ENCODE measurements around the gene ETV6. TPM values are rescaled to one million over a fixed set of nuclear protein-coding genes. Genes with fewer than 3 reads are reported as not detected.

ETV6 gene
- polyA plus RNA-seq, 2 of the 4 experiments (the other 2 are of a cell fraction), result 4.0 to 7.0 TPM

GRCh38 chr12:11758087-11758486 lies 108.6 kb downstream of the ETV6 start:
- FAIRE-seq, result no peak
- Histone ChIP-seq H3K27ac (no peak overlapping the region), H3K4me3 (no peak overlapping the region), H3K4me1 (peaks cover 7% of the 10 kb centered on the region; the same call in 2 of the 3 replicates), H3K4me2 (no peak overlapping the region), H3K9me3 (no peaks in the 10 kb centered on the region)
- WGBS (ENCODE audit: missing lambda C conversion rate), result 90% methylated on average over 4 of the region's 4 CpGs
- no peak for ATAC-seq
- POLR2A ChIA-PET, result no interaction called here
- no peak for TF ChIP-seq RFX5 (IDR thresholded peaks at IDR 0.05)
- TF ChIP-seq HOXB5 (CRISPR knock-in tag; IDR thresholded peaks at IDR 0.05), result no peak
- TF ChIP-seq NR3C1 (IDR thresholded peaks at IDR 0.05), result no peak
- no peak for TF ChIP-seq ATOH8 (CRISPR knock-in tag; IDR thresholded peaks at IDR 0.05; ENCODE audit: low read depth)
- no peak for TF ChIP-seq JUN (IDR thresholded peaks at IDR 0.05)
- TF ChIP-seq CHD4 (IDR thresholded peaks at IDR 0.05; ENCODE audit: borderline replicate concordance), result no peak
- no peak for DNase-seq (ENCODE audit: low read depth in 1 of 2, low spot score in 1 of 2)
- CTCF ChIA-PET, result interaction anchor here (1.0 kb wide), 1 partner anchor 8 kb away, joined by 5 read pairs; no protein-coding TSS in a partner anchor

GRCh38 chr12:11758510-11759493 lies 109.3 kb downstream of the ETV6 start:
- Histone ChIP-seq H3K4me1 (peaks cover 7% of the 10 kb centered on the region; the same call in 2 of the 3 replicates), H3K27ac (no peak overlapping the region), H3K4me3 (no peak overlapping the region), H3K9me3 (no peaks in the 10 kb centered on the region), H3K4me2 (no peak overlapping the region)
- no peak for TF ChIP-seq MYC (IDR thresholded peaks at IDR 0.05; ENCODE audit: borderline replicate concordance, low read length)
- no peak for TF ChIP-seq ATOH8 (CRISPR knock-in tag; IDR thresholded peaks at IDR 0.05; ENCODE audit: low read depth)
- TF ChIP-seq RAD21 (conservative IDR thresholded peaks at IDR 0.05 in 1 of 2, IDR thresholded peaks at IDR 0.05 in 1 of 2), result no peak
- no peak for TF ChIP-seq HMGXB4 (CRISPR knock-in tag; IDR thresholded peaks at IDR 0.05; ENCODE audit: borderline replicate concordance)
- no peak for TF ChIP-seq HOXA7 (CRISPR knock-in tag; IDR thresholded peaks at IDR 0.05)
- TF ChIP-seq GATA3 (IDR thresholded peaks at IDR 0.05; ENCODE audit: borderline replicate concordance), result no peak
- TF ChIP-seq TP53 (CRISPR knock-in tag; IDR thresholded peaks at IDR 0.05), result no peak
- TF ChIP-seq ESRRA (IDR thresholded peaks at IDR 0.05; ENCODE audit: borderline replicate concordance, low read length), result no peak
- TF ChIP-seq USF2 (IDR thresholded peaks at IDR 0.05), result no peak
- no peak for TF ChIP-seq JUN (IDR thresholded peaks at IDR 0.05)
- TF ChIP-seq NPAS2 (CRISPR knock-in tag; IDR thresholded peaks at IDR 0.05; ENCODE audit: borderline replicate concordance), result no peak
- no peak for TF ChIP-seq NR3C1 (IDR thresholded peaks at IDR 0.05)
- no peak for TF ChIP-seq BHLHE40 (IDR thresholded peaks at IDR 0.05; ENCODE audit: low read depth, low read length)
- TF ChIP-seq RFX5 (IDR thresholded peaks at IDR 0.05), result no peak
- TF ChIP-seq HDAC2 (IDR thresholded peaks at IDR 0.05), result no peak
- TF ChIP-seq ZFP36 (IDR thresholded peaks at IDR 0.05; ENCODE audit: borderline replicate concordance, partially characterized antibody), result no peak
- TF ChIP-seq KDM1A (IDR thresholded peaks at IDR 0.05; ENCODE audit: low read depth), result no peak
- no peak for TF ChIP-seq FOSB (CRISPR knock-in tag; IDR thresholded peaks at IDR 0.05)
- TF ChIP-seq JUNB (IDR thresholded peaks at IDR 0.05), result no peak
- no peak for TF ChIP-seq E2F6 (IDR thresholded peaks at IDR 0.05; ENCODE audit: borderline replicate concordance, low read depth)
- no peak for ATAC-seq
- ChIA-PET POLR2A (no interaction called here), CTCF (interaction anchor here (1.0 kb wide), 1 partner anchor 7 kb away, joined by 5 read pairs; no protein-coding TSS in a partner anchor)
- no peak for DNase-seq (ENCODE audit: low read depth in 1 of 2, low spot score in 1 of 2)
- WGBS (ENCODE audit: missing lambda C conversion rate), result 87% methylated on average over 14 of the region's 14 CpGs
- no peak for FAIRE-seq

Data from A549 (cell line).